WTC11 (cell line): ENCODE measurements around the gene HPSE2. TPM values are rescaled to one million over a fixed set of nuclear protein-coding genes. Genes with fewer than 3 reads are reported as not detected.

Experiments used
- ATAC-seq: fragments of 200-7000 bp; cut with Tn5 transposase; 2 replicates; pipeline ENCODE4 v1.10.0; 2021; ENCODE audit warnings: mild to moderate bottlenecking, moderate library complexity
- CTCF ChIA-PET: fragments of 300-600 bp; sonication (Branson Sonifier 250); formaldehyde crosslinking; loops from one replicate; lab custom pipeline; 2021; ENCODE audit warnings: antibody characterized with exemption; lab: Charles Lee
- POLR2A ChIA-PET: fragments of 350-600 bp; sonication (Branson Sonifier 250); formaldehyde crosslinking; loops from one replicate; lab custom pipeline; 2021; ENCODE audit warnings: antibody characterized with exemption; lab: Charles Lee
- DNase-seq: peaks from one replicate; pipeline ENCODE4 v3.0.0; 2021; ENCODE audit warnings: low spot score
- H3K27ac Mint-ChIP-seq: 2 replicates; pipeline ENCODE4 v1.8.0; 2021; ENCODE audit warnings: mixed read lengths
- H3K27me3 Mint-ChIP-seq: 2 replicates; pipeline ENCODE4 v1.8.0; 2021; ENCODE audit warnings: low read depth, mild to moderate bottlenecking, moderate library complexity, mixed read lengths
- H3K36me3 Mint-ChIP-seq: 2 replicates; pipeline ENCODE4 v1.8.0; 2021; ENCODE audit warnings: mixed read lengths
- H3K4me1 Mint-ChIP-seq: 2 replicates; pipeline ENCODE4 v1.8.0; 2022; ENCODE audit warnings: mixed read lengths
- H3K4me3 Mint-ChIP-seq: 2 replicates; pipeline ENCODE4 v1.8.0; 2021; ENCODE audit warnings: mild to moderate bottlenecking, moderate library complexity, mixed read lengths
- H3K9me3 Mint-ChIP-seq: 2 replicates; pipeline ENCODE4 v1.8.0; 2021; ENCODE audit warnings: mixed read lengths
- ATF1 ChIP-seq: sonication (generic); formaldehyde crosslinking; IDR thresholded peaks from 2 replicates; pipeline ENCODE4 v1.8.1; 2023; ENCODE audit warnings: mild to moderate bottlenecking, moderate library complexity, missing genetic modification reagents
- ATF6 ChIP-seq: sonication (generic); formaldehyde crosslinking; IDR thresholded peaks from 2 replicates; pipeline ENCODE4 v1.8.1; 2023; ENCODE audit warnings: mild to moderate bottlenecking, missing genetic modification reagents
- EMX1 ChIP-seq: fragments of 250-450 bp; sonication (Bioruptor Pico); IDR thresholded peaks from 2 replicates; pipeline ENCODE4 v1.8.0; 2021; ENCODE audit warnings: mild to moderate bottlenecking
- ESRRA ChIP-seq: sonication (generic); formaldehyde crosslinking; IDR thresholded peaks from 2 replicates; pipeline ENCODE4 v1.8.1; 2022; ENCODE audit warnings: mild to moderate bottlenecking, missing genetic modification reagents, borderline replicate concordance
- ETV6 ChIP-seq: sonication (generic); formaldehyde crosslinking; IDR thresholded peaks from 2 replicates; pipeline ENCODE4 v1.8.1; 2022; ENCODE audit warnings: mild to moderate bottlenecking, missing genetic modification reagents
- FOXJ3 ChIP-seq: sonication (generic); formaldehyde crosslinking; IDR thresholded peaks from 2 replicates; pipeline ENCODE4 v1.9.0; 2021; ENCODE audit warnings: missing genetic modification reagents, mild to moderate bottlenecking, borderline replicate concordance
- FOXP1 ChIP-seq: sonication (generic); formaldehyde crosslinking; IDR thresholded peaks from 2 replicates; pipeline ENCODE4 v1.8.0; 2022; ENCODE audit warnings: missing genetic modification reagents, mild to moderate bottlenecking, moderate library complexity, borderline replicate concordance
- GRHL2 ChIP-seq: fragments of 250-450 bp; sonication (Bioruptor Pico); IDR thresholded peaks from 2 replicates; pipeline ENCODE4 v1.8.0; 2022; ENCODE audit warnings: mild to moderate bottlenecking, moderate library complexity; ENCODE audit not compliant: insufficient replicate concordance, severe bottlenecking
- JUN ChIP-seq: sonication (generic); formaldehyde crosslinking; IDR thresholded peaks from 2 replicates; pipeline ENCODE4 v1.8.0; 2023; ENCODE audit warnings: mild to moderate bottlenecking, missing genetic modification reagents
- KAT7 ChIP-seq: sonication (generic); formaldehyde crosslinking; IDR thresholded peaks from 2 replicates; pipeline ENCODE4 v1.8.1; 2023; ENCODE audit warnings: missing genetic modification reagents, mild to moderate bottlenecking, borderline replicate concordance
- MXD4 ChIP-seq: fragments of 250-450 bp; sonication (Bioruptor Pico); IDR thresholded peaks from 2 replicates; pipeline ENCODE4 v1.8.0; 2021; ENCODE audit warnings: mild to moderate bottlenecking, moderate library complexity, borderline replicate concordance
- MYBL2 ChIP-seq: sonication (generic); formaldehyde crosslinking; IDR thresholded peaks from 2 replicates; pipeline ENCODE4 v1.8.1; 2023; ENCODE audit warnings: mild to moderate bottlenecking, moderate library complexity, missing genetic modification reagents
- NR1H2 ChIP-seq: sonication (generic); formaldehyde crosslinking; IDR thresholded peaks from 2 replicates; pipeline ENCODE4 v1.9.0; 2021; ENCODE audit warnings: mild to moderate bottlenecking, moderate library complexity, missing genetic modification reagents
- OVOL2 ChIP-seq: fragments of 250-450 bp; sonication (Bioruptor Pico); IDR thresholded peaks from 2 replicates; pipeline ENCODE4 v1.9.0; 2021; ENCODE audit warnings: mild to moderate bottlenecking, borderline replicate concordance
- SOX15 ChIP-seq: fragments of 250-450 bp; sonication (Bioruptor Pico); IDR thresholded peaks from 2 replicates; pipeline ENCODE4 v1.9.0; 2021; ENCODE audit warnings: mild to moderate bottlenecking
- SP1 ChIP-seq: sonication (generic); formaldehyde crosslinking; conservative IDR thresholded peaks from 2 replicates; pipeline ENCODE4 v1.8.1; 2022; ENCODE audit warnings: missing genetic modification reagents
- TEAD1 ChIP-seq: sonication (generic); formaldehyde crosslinking; IDR thresholded peaks from 2 replicates; pipeline ENCODE4 v1.8.0; 2022; ENCODE audit warnings: mild to moderate bottlenecking, missing genetic modification reagents
- TEAD4 ChIP-seq: sonication (generic); formaldehyde crosslinking; IDR thresholded peaks from 2 replicates; pipeline ENCODE4 v1.8.0; 2022; ENCODE audit warnings: mild to moderate bottlenecking, missing genetic modification reagents
- TP53 ChIP-seq: sonication (generic); formaldehyde crosslinking; IDR thresholded peaks from 2 replicates; pipeline ENCODE4 v1.8.1; 2023; ENCODE audit warnings: mild to moderate bottlenecking, missing genetic modification reagents
- ZNF219 ChIP-seq: sonication (generic); formaldehyde crosslinking; IDR thresholded peaks from 2 replicates; pipeline ENCODE4 v1.8.0; 2023; ENCODE audit warnings: missing genetic modification reagents, mild to moderate bottlenecking, borderline replicate concordance
- ZNF281 ChIP-seq: sonication (generic); formaldehyde crosslinking; IDR thresholded peaks from 2 replicates; pipeline ENCODE4 v1.8.0; 2023; ENCODE audit warnings: mild to moderate bottlenecking, missing genetic modification reagents
- ZNF416 ChIP-seq: fragments of 250-450 bp; sonication (Bioruptor Pico); IDR thresholded peaks from 2 replicates; pipeline ENCODE4 v1.9.0; 2021; ENCODE audit warnings: mild to moderate bottlenecking, inconsistent platforms
- ZNF423 ChIP-seq: fragments of 250-450 bp; sonication (Bioruptor Pico); IDR thresholded peaks from 2 replicates; pipeline ENCODE4 v2.1.2; 2022; ENCODE audit warnings: mild to moderate bottlenecking, moderate library complexity
- total RNA-seq: library from RNA; stranded (reverse); gene quantifications from 3 replicates; pipeline ENCODE4 v1.2.3, GENCODE V29; 2021
- TF ChIP-seq, protein P1 (sequence below): sonication (generic); formaldehyde crosslinking; IDR thresholded peaks from 2 replicates; pipeline ENCODE4 v1.8.0; 2022; ENCODE audit warnings: mild to moderate bottlenecking, missing genetic modification reagents

HPSE2 gene
- total RNA-seq, 1 experiment from 2014 or later = 0.66 TPM

GRCh38 chr10:98420786-98421185, 814.9 kb downstream of the HPSE2 start:
- no peak for ATAC-seq
- H3K27me3 Mint-ChIP-seq = no peaks in the 10 kb centered on the region

GRCh38 chr10:98419469-98420261, 816.0 kb downstream of the HPSE2 start:
- no peak overlapping the region for H3K4me3 Mint-ChIP-seq
- H3K4me1 Mint-ChIP-seq = peaks cover 8% of the 10 kb centered on the region
- TF ChIP-seq MXD4 (no peak), OVOL2 (CRISPR knock-in tag) (no peak), TP53 (no peak)
- TF ChIP-seq, all 79 proteins: peak for 0
- peak overlapping the region; percentile 83; the same call in 1 of the 2 replicates for H3K27ac Mint-ChIP-seq
- CTCF ChIA-PET = interaction anchor here (0.9 kb wide), 1 partner anchor 48 kb away, joined by 3 read pairs; no protein-coding TSS in a partner anchor
- no peaks in the 10 kb centered on the region for H3K27me3 Mint-ChIP-seq
- no peak for DNase-seq
- H3K36me3 Mint-ChIP-seq = peaks cover 3% of the 10 kb centered on the region; the same call in 1 of the 2 replicates
- no peak for ATAC-seq
- POLR2A ChIA-PET = no interaction called here
- no peaks in the 10 kb centered on the region for H3K9me3 Mint-ChIP-seq

More at GRCh38 chr10:98420786-98421185, 814.9 kb downstream of the HPSE2 start:
- TF ChIP-seq SP1 (no peak), TEAD1 (CRISPR knock-in tag) (no peak), KAT7 (CRISPR knock-in tag) (no peak), NR1H2 (no peak), ATF6 (CRISPR knock-in tag) (no peak), ZNF219 (CRISPR knock-in tag) (no peak)
- TF ChIP-seq, protein P1, sequence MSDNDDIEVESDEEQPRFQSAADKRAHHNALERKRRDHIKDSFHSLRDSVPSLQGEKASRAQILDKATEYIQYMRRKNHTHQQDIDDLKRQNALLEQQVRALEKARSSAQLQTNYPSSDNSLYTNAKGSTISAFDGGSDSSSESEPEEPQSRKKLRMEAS (CRISPR knock-in tag) = no peak
- Mint-ChIP-seq H3K36me3 (peaks cover 3% of the 10 kb centered on the region; the same call in 1 of the 2 replicates), H3K4me3 (no peak overlapping the region), H3K4me1 (peaks cover 2% of the 10 kb centered on the region), H3K9me3 (no peaks in the 10 kb centered on the region), H3K27ac (no peak overlapping the region)
- no peak for DNase-seq
- ChIA-PET POLR2A (no interaction called here), CTCF (interaction anchor here (0.9 kb wide), 1 partner anchor 46 kb away, joined by 3 read pairs; no protein-coding TSS in a partner anchor)

DNA sequence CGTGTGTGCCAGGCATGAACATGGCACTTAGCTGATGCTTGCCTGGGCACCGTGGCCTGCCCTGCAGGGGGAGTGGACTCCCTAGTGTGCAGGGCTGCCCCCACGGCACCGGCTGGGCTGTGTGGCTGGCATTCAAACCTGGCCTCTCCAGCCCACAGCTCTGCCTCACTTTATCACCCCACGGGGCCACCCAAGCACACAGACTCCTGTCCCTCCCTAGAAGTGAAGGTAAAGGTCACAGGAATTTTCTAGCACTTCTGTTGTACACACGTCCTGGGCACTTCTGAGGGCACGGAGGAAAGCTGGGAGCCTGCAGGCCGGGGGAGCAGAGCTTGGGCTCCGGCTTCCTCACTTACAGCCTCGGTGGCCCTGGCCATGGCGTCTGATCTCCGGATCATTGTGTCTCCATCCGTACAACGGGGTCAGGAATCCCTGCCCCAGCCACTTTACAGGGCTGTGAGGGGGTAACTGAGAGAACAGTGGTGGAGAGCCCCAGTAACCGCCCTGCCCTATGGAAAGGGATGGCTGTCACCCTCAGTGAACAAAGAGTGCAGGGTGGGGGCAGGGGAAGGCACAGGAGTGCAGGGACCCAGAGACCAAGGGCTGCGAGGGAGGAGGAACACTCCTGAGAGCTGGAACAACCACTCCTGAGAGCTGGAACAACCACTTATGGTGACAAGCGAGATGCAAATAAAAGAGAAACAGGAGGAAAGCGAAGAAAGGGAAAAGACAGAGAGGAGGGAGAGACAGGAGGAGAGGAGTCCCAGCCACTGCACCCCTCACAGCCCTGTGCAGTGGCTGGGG, 816.8 kb downstream of the HPSE2 start:
- CTCF ChIA-PET = no interaction called here
- no peak overlapping the region for H3K27ac Mint-ChIP-seq
- ATAC-seq = no peak

More for the DNA sequence above, 816.8 kb downstream of the HPSE2 start:
- POLR2A ChIA-PET = no interaction called here
- Mint-ChIP-seq H3K27me3 (no peaks in the 10 kb centered on the region), H3K4me3 (no peak overlapping the region), H3K9me3 (no peaks in the 10 kb centered on the region), H3K4me1 (peaks cover 13% of the 10 kb centered on the region), H3K36me3 (peaks cover 3% of the 10 kb centered on the region; the same call in 1 of the 2 replicates)
- DNase-seq = no peak
- TF ChIP-seq ETV6 (CRISPR knock-in tag) = no peak
- no peak for TF ChIP-seq GRHL2
- TF ChIP-seq FOXJ3 (CRISPR knock-in tag) = no peak
- no peak for TF ChIP-seq EMX1 (CRISPR knock-in tag)
- no peak for TF ChIP-seq MYBL2
- TF ChIP-seq, protein P1 (CRISPR knock-in tag) = no peak
- TF ChIP-seq FOXP1 (CRISPR knock-in tag) = no peak
- TF ChIP-seq ZNF281 (CRISPR knock-in tag) = no peak
- TF ChIP-seq ZNF416 (CRISPR knock-in tag) = no peak
- no peak for TF ChIP-seq NR1H2
- no peak for TF ChIP-seq ZNF423 (CRISPR knock-in tag)
- TF ChIP-seq JUN (CRISPR knock-in tag) = no peak
- no peak for TF ChIP-seq ESRRA (CRISPR knock-in tag)
- TF ChIP-seq TEAD4 (CRISPR knock-in tag) = no peak
- no peak for TF ChIP-seq SOX15 (CRISPR knock-in tag)
- no peak for TF ChIP-seq ATF1
